Stimulated activated naive CD8-positive, alpha-beta T cell treated with anti-CD3 and anti-CD28 coated beads, Interleukin-15, Interleukin-2, amounts not matched to agents 100 ng/mL and 50 ng/mL, for 24 hours (primary cell): Measurements from ENCODE around the gene SNF8.

Source experiments
- H3K27ac Mint-ChIP-seq: one replicate; pipeline ENCODE4 v1.8.0; 2021; ENCODE audit warnings: mild to moderate bottlenecking, mixed read lengths
- H3K27me3 Mint-ChIP-seq: one replicate; pipeline ENCODE4 v1.8.0; 2021; ENCODE audit warnings: mixed read lengths
- H3K36me3 Mint-ChIP-seq: one replicate; pipeline ENCODE4 v1.8.0; 2021; ENCODE audit warnings: low read depth, mixed read lengths
- H3K4me1 Mint-ChIP-seq: one replicate; pipeline ENCODE4 v1.8.0; 2021; ENCODE audit warnings: low read depth, mixed read lengths
- H3K4me3 Mint-ChIP-seq: one replicate; pipeline ENCODE4 v1.8.0; 2021; ENCODE audit warnings: mild to moderate bottlenecking, mixed read lengths
- H3K9me3 Mint-ChIP-seq: one replicate; pipeline ENCODE4 v1.8.0; 2021; ENCODE audit warnings: mixed read lengths

Gene SNF8

DNA sequence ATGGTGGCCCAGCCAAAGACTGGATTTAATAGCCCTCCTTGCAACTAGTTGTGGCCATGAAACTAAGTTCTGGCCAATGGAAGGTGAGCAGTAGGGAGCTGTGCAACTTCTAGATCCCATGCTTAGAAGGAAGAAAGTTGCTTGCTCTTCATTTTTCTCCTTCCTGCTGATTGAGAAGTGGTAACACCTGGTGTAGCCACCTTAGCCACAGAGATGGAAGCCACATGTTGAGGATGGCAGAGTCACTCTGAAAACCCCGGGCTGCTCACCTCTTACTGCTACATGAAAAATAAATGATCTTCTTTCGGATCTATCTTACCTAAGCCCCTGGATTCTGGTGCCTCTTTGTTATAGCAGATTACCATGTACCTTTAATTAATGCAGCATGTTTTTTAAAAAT, 62.4 kb downstream of the SNF8 start:
- Mint-ChIP-seq H3K27ac (no peak overlapping the region), H3K36me3 (no peaks in the 10 kb centered on the region), H3K4me3 (no peak overlapping the region), H3K27me3 (no peaks in the 10 kb centered on the region), H3K9me3 (no peaks in the 10 kb centered on the region), H3K4me1 (peaks cover 5% of the 10 kb centered on the region)
